Endothelial cell of umbilical vein (primary cell): Measurements from ENCODE around the gene PLK5. TPM values are rescaled to one million over a fixed set of nuclear protein-coding genes. Genes with fewer than 3 reads are reported as not detected.
"Not testable (repeated sequence)": the region's sequence is repeated elsewhere in the genome, so short reads cannot be mapped to it uniquely, and the experiment has no call there.

Experiments used
- BruUV-seq: library from RNA; stranded (reverse); fragments of 400-500 nt; replicated peaks from 2 replicates; lab custom pipeline; 2021; lab: Mats Ljungman, UMichigan
- CTCF ChIA-PET: fragments of 300-600, 350-600 bp; sonication (Branson Sonifier 250); formaldehyde crosslinking; loops from one replicate; lab custom pipeline; 2021; ENCODE audit warnings: antibody characterized with exemption, inconsistent platforms; lab: Charles Lee
- POLR2A ChIA-PET: fragments of 300-600, 350-600 bp; sonication (Branson Sonifier 250); formaldehyde crosslinking; loops from one replicate; lab custom pipeline; 2021; ENCODE audit warnings: antibody characterized with exemption, inconsistent platforms; lab: Charles Lee
- DNase-seq: peaks from one replicate; pipeline ENCODE4 v3.0.0-alpha.2; 2011; ENCODE audit warnings: low read depth, low spot score
- FAIRE-seq: peaks from 2 replicates; lab custom pipeline; 2011; peaks lifted over from hg19 to GRCh38; lab: Jason Lieb, UNC
- H2AFZ ChIP-seq: 2 replicates; pipeline ENCODE4 v1.6.0; 2012; ENCODE audit warnings: low read depth, low read length, control low read depth, inconsistent platforms
- H3K27ac ChIP-seq: 2 replicates; pipeline ENCODE4 v1.5.1; 2011; ENCODE audit warnings: low read depth, mild to moderate bottlenecking, control low read depth, low read length, moderate library complexity; ENCODE audit not compliant: insufficient read depth
- H3K27me3 ChIP-seq, 2 experiments: 2 replicates each; pipeline versions ENCODE4 v1.6.0 to v1.6.1; 2011; ENCODE audit warnings: low read length in 2 of 2, mixed read lengths in 1 of 2; ENCODE audit not compliant: control insufficient read depth in 2 of 2, insufficient read depth in 2 of 2
- H3K36me3 ChIP-seq, 2 experiments: 2 replicates in 1 of 2; 3 replicates in 1 of 2; pipeline ENCODE4 v1.5.1; 2011; ENCODE audit warnings: low read length in 2 of 2, mild to moderate bottlenecking in 1 of 2, moderate library complexity in 1 of 2; ENCODE audit not compliant: control insufficient read depth in 2 of 2, insufficient read depth in 2 of 2; ENCODE audit errors: extremely low read depth in 1 of 2
- H3K4me1 ChIP-seq: 3 replicates; pipeline ENCODE4 v1.5.1; 2011; ENCODE audit warnings: mild to moderate bottlenecking, low read length; ENCODE audit not compliant: control insufficient read depth, insufficient read depth; ENCODE audit errors: extremely low read depth
- H3K4me2 ChIP-seq: 2 replicates; pipeline ENCODE4 v1.6.1; 2011; ENCODE audit warnings: low read length, control low read depth, mixed read lengths; ENCODE audit not compliant: insufficient read depth
- H3K4me3 ChIP-seq, 3 experiments: fragments of 200-600 bp in 1 of 3; sonication (generic), shearing (Covaris generic) in 1 of 3; replicated peaks in 1 of 3; 2 replicates each; pipeline ENCODE4 v1.5.1; 2011 to 2016; ENCODE audit warnings: control low read depth in 3 of 3, low read length in 3 of 3, mild to moderate bottlenecking in 2 of 3, inconsistent platforms in 1 of 3, low read depth in 1 of 3, moderate library complexity in 1 of 3; ENCODE audit not compliant: insufficient read depth in 1 of 3
- H3K79me2 ChIP-seq: 2 replicates; pipeline ENCODE4 v1.6.0; 2012; ENCODE audit warnings: low read length, inconsistent platforms; ENCODE audit not compliant: control insufficient read depth, insufficient read depth
- H3K9ac ChIP-seq: replicated peaks from 2 replicates; pipeline ENCODE3; 2011; ENCODE audit warnings: low read length, control low read depth; ENCODE audit not compliant: insufficient read depth; ENCODE audit errors: extremely low read depth
- H3K9me1 ChIP-seq: replicated peaks from 3 replicates; pipeline ENCODE4 v1.6.0; 2011; ENCODE audit warnings: mild to moderate bottlenecking, low read length; ENCODE audit not compliant: control insufficient read depth, insufficient read depth; ENCODE audit errors: extremely low read depth
- H3K9me3 ChIP-seq: replicated peaks from 2 replicates; pipeline ENCODE4 v1.5.1; 2012; ENCODE audit warnings: low read length, inconsistent platforms; ENCODE audit not compliant: control insufficient read depth, insufficient read depth
- H4K20me1 ChIP-seq: replicated peaks from 2 replicates; pipeline ENCODE3; 2011; ENCODE audit warnings: mild to moderate bottlenecking, low read length; ENCODE audit not compliant: control insufficient read depth, insufficient read depth; ENCODE audit errors: extremely low read depth
- EZH2 ChIP-seq: IDR thresholded peaks from 2 replicates; pipeline ENCODE4 v1.6.1; 2012; ENCODE audit warnings: borderline replicate concordance, low read depth, mild to moderate bottlenecking, moderate library complexity, low read length, inconsistent platforms; ENCODE audit not compliant: severe bottlenecking
- FOS ChIP-seq: IDR thresholded peaks from 2 replicates; pipeline ENCODE4 v1.6.1; 2011; ENCODE audit warnings: mild to moderate bottlenecking, low read length, moderate library complexity, borderline replicate concordance; ENCODE audit not compliant: insufficient read depth
- GATA2 ChIP-seq: IDR thresholded peaks from 2 replicates; pipeline ENCODE4 v1.7.0; 2011; ENCODE audit warnings: low read depth, mild to moderate bottlenecking, moderate library complexity, mixed read lengths, low read length; ENCODE audit not compliant: insufficient read length, insufficient read depth
- JUN ChIP-seq: IDR thresholded peaks from 2 replicates; pipeline ENCODE4 v1.6.1; 2011; ENCODE audit warnings: borderline replicate concordance, low read depth; ENCODE audit not compliant: insufficient read length, insufficient read depth
- MYC ChIP-seq: IDR thresholded peaks from one replicate; pipeline ENCODE4 v1.6.1; 2011; ENCODE audit warnings: mild to moderate bottlenecking, low read depth, low read length
- POLR2A ChIP-seq: IDR thresholded peaks from 2 replicates; pipeline ENCODE4 v1.6.1; 2012; ENCODE audit warnings: low read depth, mild to moderate bottlenecking, control low read depth, low read length
- POLR2AphosphoS5 ChIP-seq: IDR thresholded peaks from 2 replicates; pipeline ENCODE4 v1.6.1; 2012; ENCODE audit warnings: low read depth, mild to moderate bottlenecking, control low read depth, low read length, moderate library complexity; ENCODE audit not compliant: insufficient read depth
- dilution Hi-C: fragments of 300-500 bp; cut with MboI; formaldehyde crosslinking; loops from one replicate; pipeline ENCODE4 v1.15.0; 2019; ENCODE audit warnings: low sequenced_read_pairs; ENCODE audit not compliant: extremely low pct_ligation_motif_present
- intact Hi-C: fragments of 100-400 bp; cut with micrococcal nuclease; formaldehyde crosslinking; loops from one replicate; pipeline ENCODE4 v1.10.0; 2022
- polyA plus RNA-seq, 4 experiments: library from polyadenylated mRNA; depleted of rRNA in 3 of 4; stranded (reverse) in 3 of 4; unstranded in 1 of 4; fragments of >200 nt; gene quantifications; 2 replicates each; pipeline versions ENCODE4 v1.2.1 to v1.2.3, GENCODE V29; 2011 to 2012; ENCODE audit warnings: missing spikeins in 1 of 4
- total RNA-seq: library from RNA; stranded (reverse); gene quantifications from 2 replicates; pipeline ENCODE4 v1.2.3, GENCODE V29; 2021
- TF ChIP-seq, protein P1 (sequence below), 2 donors: IDR thresholded peaks; 1 replicate in 1 of 2; 2 replicates in 1 of 2; pipeline ENCODE4 v1.5.1; 2011; ENCODE audit warnings: low read length in 2 of 2, mild to moderate bottlenecking in 2 of 2, moderate library complexity in 2 of 2, control low read depth in 1 of 2, inconsistent platforms in 1 of 2, low read depth in 1 of 2; ENCODE audit not compliant: insufficient read depth in 1 of 2; ENCODE audit errors: extremely low read depth in 1 of 2
- TF ChIP-seq, protein P2 (sequence below): IDR thresholded peaks from 2 replicates; pipeline ENCODE4 v1.6.1; 2011; ENCODE audit not compliant: insufficient read depth, insufficient read length

PLK5 gene
- total and polyA plus RNA-seq, 2 donors (not counting 3 experiments of a cell fraction or from before 2014, with no cell fraction given) = not detected

DNA sequence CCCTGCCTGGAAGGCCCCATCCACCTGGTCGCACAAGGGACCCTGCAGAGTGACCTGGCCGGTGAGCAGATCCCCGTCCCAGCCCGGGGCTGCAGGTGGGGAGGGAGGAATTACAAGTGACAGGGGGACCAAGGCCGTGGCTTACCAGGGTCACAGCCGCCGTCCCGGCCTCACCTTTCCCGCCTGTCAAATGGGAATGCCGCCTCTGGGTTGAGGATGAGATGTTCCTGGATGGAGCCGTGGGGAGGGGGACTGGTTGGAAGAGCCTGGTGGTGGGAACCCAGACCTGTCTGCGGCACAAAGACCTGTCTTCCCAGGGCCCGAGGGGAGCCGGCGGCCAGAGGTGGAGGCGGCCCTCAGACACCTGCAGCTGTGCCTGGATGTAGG, 5.5 kb downstream of the PLK5 start:
- no TSS peak for BruUV-seq
- FAIRE-seq = no peak
- Histone ChIP-seq H3K4me2 (no peak overlapping the region), H3K4me3 (no peak overlapping the region), H2AFZ (no peak overlapping the region), H3K9me1 (no peaks in the 10 kb centered on the region), H3K36me3 (no peaks in the 10 kb centered on the region), H3K4me1 (no peaks in the 10 kb centered on the region), H3K27me3 (peaks cover 5 to 8% of the 10 kb centered on the region in 2 experiments), H4K20me1 (no peaks in the 10 kb centered on the region), H3K27ac (no peak overlapping the region), H3K9me3 (no peaks in the 10 kb centered on the region), H3K9ac (no peak overlapping the region), H3K79me2 (no peaks in the 10 kb centered on the region)
- TF ChIP-seq, protein P1, sequence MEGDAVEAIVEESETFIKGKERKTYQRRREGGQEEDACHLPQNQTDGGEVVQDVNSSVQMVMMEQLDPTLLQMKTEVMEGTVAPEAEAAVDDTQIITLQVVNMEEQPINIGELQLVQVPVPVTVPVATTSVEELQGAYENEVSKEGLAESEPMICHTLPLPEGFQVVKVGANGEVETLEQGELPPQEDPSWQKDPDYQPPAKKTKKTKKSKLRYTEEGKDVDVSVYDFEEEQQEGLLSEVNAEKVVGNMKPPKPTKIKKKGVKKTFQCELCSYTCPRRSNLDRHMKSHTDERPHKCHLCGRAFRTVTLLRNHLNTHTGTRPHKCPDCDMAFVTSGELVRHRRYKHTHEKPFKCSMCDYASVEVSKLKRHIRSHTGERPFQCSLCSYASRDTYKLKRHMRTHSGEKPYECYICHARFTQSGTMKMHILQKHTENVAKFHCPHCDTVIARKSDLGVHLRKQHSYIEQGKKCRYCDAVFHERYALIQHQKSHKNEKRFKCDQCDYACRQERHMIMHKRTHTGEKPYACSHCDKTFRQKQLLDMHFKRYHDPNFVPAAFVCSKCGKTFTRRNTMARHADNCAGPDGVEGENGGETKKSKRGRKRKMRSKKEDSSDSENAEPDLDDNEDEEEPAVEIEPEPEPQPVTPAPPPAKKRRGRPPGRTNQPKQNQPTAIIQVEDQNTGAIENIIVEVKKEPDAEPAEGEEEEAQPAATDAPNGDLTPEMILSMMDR (IDR thresholded peaks at IDR 0.05; ENCODE audit: extremely low read depth in 1 of 2, insufficient read depth in 1 of 2, low read depth in 1 of 2, low read length in 2 of 2) = no peak
- no peak for TF ChIP-seq POLR2A
- TF ChIP-seq EZH2 = no peak
- no peak for TF ChIP-seq MYC
- no peak for TF ChIP-seq JUN
- no peak for TF ChIP-seq GATA2
- TF ChIP-seq FOS = no peak
- TF ChIP-seq POLR2AphosphoS5 = no peak
- TF ChIP-seq, protein P2, sequence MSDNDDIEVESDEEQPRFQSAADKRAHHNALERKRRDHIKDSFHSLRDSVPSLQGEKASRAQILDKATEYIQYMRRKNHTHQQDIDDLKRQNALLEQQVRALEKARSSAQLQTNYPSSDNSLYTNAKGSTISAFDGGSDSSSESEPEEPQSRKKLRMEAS = no peak
- ChIA-PET POLR2A (no interaction called here), CTCF (no interaction called here)
- DNase-seq = no peak
- intact Hi-C loops (no loop called here), dilution Hi-C loops (no loop called here)

DNA sequence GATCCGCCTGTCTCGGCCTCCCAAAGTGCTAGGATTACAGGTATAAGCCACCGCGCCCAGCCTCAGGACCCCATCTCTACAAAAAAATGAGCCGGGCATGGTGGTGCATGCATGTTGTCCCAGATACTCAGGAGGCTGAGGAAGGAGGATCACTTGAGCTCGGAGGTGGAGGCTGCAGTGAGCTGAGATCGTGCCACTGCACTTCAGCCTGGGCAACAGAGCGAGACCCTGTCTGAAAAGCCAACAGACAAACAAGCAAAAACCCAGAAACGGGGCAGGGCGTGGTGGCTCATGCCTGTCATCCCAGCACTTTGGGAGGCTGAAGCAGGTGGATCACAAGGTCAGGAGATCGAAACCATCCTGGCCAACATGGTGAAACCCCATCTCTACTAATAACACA, 7.0 kb downstream of the PLK5 start:
- H3K4me1 ChIP-seq, DNase-seq, BruUV-seq, H3K9ac ChIP-seq, H2AFZ ChIP-seq, POLR2A ChIA-PET, H3K4me3 ChIP-seq, H3K36me3 ChIP-seq, H4K20me1 ChIP-seq, H3K9me1 ChIP-seq, dilution Hi-C loops, H3K4me2 ChIP-seq, FAIRE-seq, H3K9me3 ChIP-seq, intact Hi-C loops, H3K27ac ChIP-seq, H3K27me3 ChIP-seq, H3K79me2 ChIP-seq: not testable (repeated sequence)
- CTCF ChIA-PET = interaction anchor here (1.5 kb wide), 1 partner anchor 15 kb away, joined by 8 read pairs; no protein-coding TSS in a partner anchor
